Measurements from ENCODE around the gene FIBP.
A peak's percentile ranks its signal among the peaks of the same experiment; 100 is the strongest.

FIBP gene

DNA sequence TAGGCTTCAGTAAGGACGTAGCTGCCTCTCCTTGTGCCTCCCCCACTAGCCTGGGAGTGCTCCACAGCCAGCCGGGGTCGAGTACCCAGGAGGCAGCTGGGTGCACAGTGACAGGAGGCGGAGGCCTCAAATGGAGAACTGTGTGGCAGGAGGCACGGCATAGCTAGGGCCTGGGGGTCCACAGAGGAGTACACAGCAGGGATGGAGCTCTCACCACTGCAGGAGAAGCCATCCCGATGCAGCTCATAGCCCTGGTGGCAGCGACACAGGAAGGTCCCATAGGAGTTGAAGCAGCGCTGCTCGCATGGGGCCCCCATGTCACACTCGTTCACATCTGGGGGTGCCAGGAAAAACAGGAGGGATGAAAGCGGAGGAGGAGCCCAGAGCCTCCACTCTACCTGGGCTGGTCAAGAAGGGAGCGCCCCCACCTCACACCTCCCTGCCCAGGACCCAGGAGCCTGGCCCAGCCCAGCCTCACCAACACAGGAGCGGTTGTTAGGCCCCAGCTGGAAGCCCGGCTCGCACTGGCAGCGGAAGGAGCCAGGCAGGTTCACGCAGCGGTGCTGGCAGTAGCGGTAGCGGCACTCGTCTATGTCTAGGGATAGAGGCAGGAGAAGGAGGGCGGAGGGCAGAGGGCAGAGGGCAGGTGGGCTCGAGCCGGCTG, 18.5 kb downstream of the FIBP start:
- no peak for DNase-seq

DNA sequence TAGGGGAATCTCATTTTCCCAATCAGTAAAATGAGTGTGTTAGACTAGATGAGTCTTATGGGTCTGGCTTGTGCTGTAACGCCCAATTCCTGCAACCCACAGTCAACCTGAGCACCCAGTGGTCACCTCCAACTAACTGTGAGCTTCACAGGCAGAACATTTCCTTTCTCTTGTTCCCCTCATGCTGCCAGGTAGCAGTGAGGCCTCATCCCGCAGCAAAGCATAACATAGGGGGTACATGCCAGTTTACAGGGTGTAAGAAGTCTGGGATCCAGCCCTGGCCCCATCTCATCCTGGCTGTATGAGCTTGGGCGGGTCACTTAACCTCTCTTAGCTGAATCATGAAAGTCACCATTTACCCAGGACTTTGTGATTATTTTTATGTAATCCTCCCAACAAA, 19.4 kb downstream of the FIBP start:
- no peak for DNase-seq

DNA sequence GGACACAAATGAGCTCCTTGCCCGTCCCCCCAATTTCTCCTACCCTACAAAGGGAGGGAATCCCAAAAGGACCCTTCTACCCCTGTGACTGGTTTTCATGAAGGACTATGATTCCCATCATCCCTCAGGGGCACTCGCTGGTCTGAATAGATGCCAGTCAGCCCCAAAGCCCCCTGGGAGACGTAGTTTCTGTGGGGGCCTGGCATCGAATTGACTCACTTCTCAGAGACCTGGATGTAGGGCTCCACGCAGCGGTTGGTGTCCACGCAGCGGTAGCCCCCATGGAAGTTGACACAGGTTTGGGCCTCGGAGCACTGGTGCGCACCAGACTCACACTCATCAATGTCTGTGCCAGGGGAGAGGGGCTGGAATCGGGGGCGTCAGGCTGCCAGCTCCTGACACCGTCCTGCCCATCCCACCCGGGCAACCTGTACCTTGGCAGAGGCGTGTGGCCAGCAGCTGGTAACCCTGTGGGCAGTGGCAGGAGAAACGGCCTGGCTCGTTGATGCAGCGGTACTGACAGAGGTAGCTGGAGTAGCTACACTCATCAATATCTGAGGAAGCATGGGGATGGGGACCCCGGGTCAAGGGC, 20.1 kb downstream of the FIBP start:
- peak in 1 of 3 experiments; percentile 36 for DNase-seq

DNA sequence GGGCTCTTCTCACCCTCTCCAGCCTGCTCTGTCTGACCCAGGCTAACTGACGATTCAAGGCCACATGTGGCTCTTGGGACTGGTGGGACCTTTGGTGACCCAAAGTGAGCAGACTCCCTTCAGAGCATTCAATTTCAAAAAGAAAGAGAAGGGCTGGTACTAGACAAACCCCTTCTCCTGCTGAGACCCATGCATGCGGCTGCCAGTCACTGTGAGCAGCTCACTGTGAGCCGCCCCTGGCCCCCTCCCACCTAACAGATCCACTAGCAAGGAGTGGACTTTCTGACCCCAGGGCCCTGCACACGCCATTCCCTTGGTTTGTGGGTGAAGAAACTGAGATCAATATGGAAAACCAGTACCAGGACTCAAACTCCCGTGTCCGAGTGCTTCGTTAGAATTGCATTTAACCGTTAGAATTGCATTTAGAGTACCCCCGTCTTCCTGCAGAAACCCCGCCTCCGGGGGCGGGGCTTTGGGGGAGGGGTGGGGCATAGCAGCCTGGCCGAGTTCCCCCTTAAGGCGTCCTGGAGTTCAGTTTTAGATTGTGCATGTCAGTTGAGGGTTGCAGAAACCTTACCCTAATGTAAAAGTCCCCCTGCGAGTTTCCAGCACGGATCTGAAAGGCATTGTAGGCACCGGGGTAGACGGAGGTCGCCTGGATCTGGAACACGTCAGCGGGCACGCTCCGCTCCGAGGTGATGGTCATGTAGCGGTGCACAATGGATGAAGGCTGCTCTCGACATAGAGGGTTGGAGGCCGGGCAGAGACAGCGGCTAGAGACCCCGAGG, 20.8 kb downstream of the FIBP start:
- DNase-seq: no peak

- no peak for DNase-seq
Observed at GRCh38 chr11:65866509-65867283, 21.6 kb downstream of the FIBP start.

- no peak for DNase-seq
Observed at GRCh38 chr11:65865550-65866172, 22.6 kb downstream of the FIBP start.

GRCh38 chr11:65864706-65865471, 23.4 kb downstream of the FIBP start:
- DNase-seq: no peak

GRCh38 chr11:65863889-65864705, 24.2 kb downstream of the FIBP start:
- DNase-seq: no peak

DNA sequence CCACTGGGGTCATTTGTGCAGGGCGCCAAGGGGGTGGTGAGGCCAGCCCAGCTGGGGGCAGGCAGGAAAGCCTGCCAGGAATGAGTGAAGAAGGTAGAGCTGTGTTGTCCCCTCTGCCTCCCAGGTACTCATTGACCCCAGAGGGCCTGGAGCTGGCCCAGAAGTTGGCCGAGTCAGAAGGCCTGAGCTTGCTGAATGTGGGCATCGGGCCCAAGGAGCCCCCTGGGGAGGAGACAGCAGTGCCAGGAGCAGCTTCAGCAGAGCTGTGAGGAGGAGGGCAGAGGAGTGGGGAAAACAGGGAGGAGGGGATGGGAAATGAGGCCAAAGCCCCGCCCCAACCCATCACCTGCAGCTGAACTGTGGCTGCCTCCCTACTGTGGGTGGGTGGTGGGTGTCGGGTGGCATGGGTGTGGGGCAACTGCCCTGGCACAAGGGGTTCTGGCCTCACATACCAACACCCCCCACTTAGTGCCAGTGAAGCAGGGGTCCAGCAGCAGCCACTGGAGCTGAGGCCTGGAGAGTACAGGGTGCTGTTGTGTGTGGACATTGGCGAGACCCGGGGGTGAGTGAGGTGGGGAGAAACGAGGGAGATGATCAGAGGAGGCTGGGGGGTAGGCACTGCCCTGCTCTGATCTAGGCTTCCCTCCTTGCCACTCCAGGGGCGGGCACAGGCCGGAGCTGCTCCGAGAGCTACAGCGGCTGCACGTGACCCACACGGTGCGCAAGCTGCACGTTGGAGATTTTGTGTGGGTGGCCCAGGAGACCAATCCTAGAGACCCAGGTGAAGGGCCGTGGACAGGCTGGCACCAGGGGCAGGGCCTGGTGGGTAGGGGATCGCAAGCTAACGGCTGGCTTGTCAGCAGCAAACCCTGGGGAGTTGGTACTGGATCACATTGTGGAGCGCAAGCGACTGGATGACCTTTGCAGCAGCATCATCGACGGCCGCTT, 25.1 kb downstream of the FIBP start:
- no peak for DNase-seq

- no peak for DNase-seq
Observed at GRCh38 chr11:65862191-65862735, 26.0 kb downstream of the FIBP start.

DNA sequence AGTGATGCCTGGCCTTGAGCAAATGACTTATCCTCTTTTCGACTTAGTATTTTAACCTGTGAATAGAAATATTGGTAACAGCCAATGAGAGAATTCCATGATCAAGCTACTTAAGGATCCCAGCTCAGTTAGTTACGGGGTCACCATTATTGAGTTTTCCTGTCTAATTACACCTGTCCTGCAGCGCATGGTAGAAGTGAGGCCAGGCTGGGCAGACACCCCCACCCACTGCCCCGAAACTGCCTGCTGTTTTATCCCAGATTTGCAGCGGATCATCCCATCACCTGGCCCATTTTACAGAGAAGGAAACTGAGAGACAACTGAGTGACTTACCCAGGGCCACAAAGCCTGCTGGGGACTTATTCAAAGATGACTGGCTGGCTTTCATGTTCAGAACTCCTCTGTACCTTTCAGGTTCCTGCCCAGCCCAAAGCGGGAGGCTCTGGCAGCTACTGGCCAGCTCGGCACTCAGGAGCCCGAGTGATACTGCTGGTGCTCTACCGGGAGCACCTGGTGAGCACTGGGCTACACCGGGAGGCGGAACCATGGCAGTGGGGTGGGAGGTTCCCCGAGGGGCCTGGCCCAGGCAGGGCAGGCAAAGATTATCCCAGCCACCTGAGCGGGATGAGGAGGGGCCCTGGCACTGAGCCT, 26.6 kb downstream of the FIBP start:
- DNase-seq: no peak

- DNase-seq: peak in 2 of 3 experiments; percentile 44 to 61
Observed at GRCh38 chr11:65861165-65861505, 27.1 kb downstream of the FIBP start.

DNA sequence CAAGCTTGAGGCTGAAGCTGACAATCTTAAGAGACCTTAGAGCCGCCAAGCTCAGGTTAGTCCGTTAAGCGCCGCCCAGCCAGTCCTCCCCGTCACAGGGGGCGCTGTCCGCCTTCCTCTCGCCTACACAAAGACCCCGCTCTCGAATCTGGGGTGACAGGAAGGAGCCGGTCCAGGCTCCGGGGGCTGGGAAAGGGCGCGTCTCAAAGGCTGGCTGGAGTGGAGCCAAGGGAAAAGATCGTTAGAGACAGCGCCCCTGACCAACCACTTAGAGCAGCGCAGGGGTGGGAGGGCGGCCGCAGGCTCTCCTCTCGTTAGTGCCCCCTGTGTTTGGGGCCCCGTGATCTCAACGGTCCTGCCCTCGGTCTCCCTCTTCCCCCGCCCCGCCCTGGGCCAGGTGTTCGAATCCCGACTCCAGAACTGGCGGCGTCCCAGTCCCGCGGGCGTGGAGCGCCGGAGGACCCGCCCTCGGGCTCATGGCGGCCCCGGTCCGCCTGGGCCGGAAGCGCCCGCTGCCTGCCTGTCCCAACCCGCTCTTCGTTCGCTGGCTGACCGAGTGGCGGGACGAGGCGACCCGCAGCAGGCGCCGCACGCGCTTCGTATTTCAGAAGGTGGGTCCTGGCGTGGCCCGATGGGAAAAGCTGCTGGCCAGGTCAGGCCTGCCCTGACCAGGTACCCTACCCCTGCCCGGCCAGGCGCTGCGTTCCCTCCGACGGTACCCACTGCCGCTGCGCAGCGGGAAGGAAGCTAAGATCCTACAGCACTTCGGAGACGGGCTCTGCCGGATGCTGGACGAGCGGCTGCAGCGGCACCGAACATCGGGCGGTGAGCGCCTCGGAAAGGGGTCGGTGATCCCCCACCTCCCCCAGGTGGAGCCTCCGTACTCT, 27.8 kb downstream of the FIBP start, which contains the start of gene MUS81:
Gene MUS81 (plus strand): TSS at position 156 of the 887 bp plus-strand sequence. CDS start 321 bp downstream, at position 477.
- peak; percentile 94 to 99 (median 97) for DNase-seq

GRCh38 chr11:65859812-65860277, 28.4 kb downstream of the FIBP start:
- no peak for DNase-seq

DNA sequence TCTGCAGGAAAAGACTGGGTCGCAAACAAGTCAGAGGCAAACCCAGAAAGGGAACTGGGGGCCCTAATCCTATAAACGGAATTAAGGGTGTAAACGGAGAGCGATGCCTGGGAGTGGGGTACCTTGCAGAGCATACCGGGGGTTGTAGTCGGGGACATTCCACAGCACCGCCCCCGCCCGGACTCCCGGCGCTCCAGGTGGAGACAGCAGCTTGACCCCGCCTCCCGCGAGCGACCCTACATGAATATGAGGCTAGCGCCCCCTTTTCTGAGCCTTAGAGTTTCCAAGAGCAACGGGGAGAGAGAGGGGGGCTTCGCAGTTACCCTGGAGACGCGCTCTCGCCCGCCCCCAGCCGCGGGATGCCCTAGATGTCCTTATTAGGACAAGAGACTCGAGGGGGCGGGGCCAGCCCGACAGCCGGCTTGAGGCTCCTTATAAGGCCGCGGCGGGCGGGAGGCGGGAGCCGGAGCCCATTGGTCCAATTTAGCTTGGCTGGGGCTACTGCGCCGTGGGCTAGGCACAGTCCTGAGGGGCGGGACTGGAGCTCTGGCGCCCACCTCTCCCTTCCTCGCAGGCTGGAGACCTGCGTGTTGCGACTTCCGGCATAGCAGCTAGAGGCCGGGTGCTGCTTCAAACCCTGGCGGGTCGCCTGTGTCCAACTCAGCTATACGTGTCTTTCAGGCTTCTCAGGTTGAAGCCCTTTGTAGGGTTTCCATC, 29.0 kb downstream of the FIBP start:
- peak; percentile 96 to 99 (median 98) for DNase-seq

GRCh38 chr11:65858681-65859087, 29.6 kb downstream of the FIBP start:
- no peak for DNase-seq

Measured in NCI-H1417 (cell line).